GM12878 (cell line): ENCODE data around the gene NPAS3. TPM values are rescaled to one million over a fixed set of nuclear protein-coding genes. Genes with fewer than 3 reads are reported as not detected.

ENCODE experiments used
- ATAC-seq: fragments of 200-7000 bp; cut with Tn5 transposase; 3 replicates; pipeline ENCODE4 v1.9.1; 2020; ENCODE audit warnings: mild to moderate bottlenecking, moderate library complexity
- BruUV-seq: library from RNA; stranded (reverse); fragments of 400-500 nt; replicated peaks from 2 replicates; lab custom pipeline; 2021; lab: Mats Ljungman, UMichigan
- CTCF ChIA-PET: fragments of 300-600 bp; sonication (Branson Sonifier 250); formaldehyde crosslinking; extraction: SDS; loops from one replicate; lab custom pipeline; 2021; ENCODE audit warnings: inconsistent platforms; lab: Yijun Ruan, JAX
- POLR2A ChIA-PET: fragments of 350-600 bp; formaldehyde crosslinking; extraction: SDS; loops from one replicate; lab custom pipeline; 2021; ENCODE audit warnings: inconsistent platforms; lab: Charles Lee
- RAD21 ChIA-PET: fragments of 300-600 bp; sonication (Branson Sonifier 250); formaldehyde crosslinking; loops from one replicate; lab custom pipeline; 2023; ENCODE audit warnings: antibody characterized with exemption; ENCODE audit not compliant: unreplicated experiment; lab: Charles Lee
- SMC1A ChIA-PET: fragments of 300-600 bp; sonication (Branson Sonifier 250); formaldehyde crosslinking; loops from one replicate; lab custom pipeline; 2023; ENCODE audit not compliant: unreplicated experiment, uncharacterized antibody; lab: Charles Lee
- DNase-seq: peaks from one replicate; pipeline ENCODE4 v3.0.0-alpha.2; 2011; ENCODE audit warnings: low read depth, low spot score
- FAIRE-seq: peaks from 3 replicates; lab custom pipeline; 2011; peaks lifted over from hg19 to GRCh38; lab: Jason Lieb, UNC
- H2AFZ ChIP-seq: 2 replicates; pipeline ENCODE4 v1.6.0; 2011; ENCODE audit warnings: low read depth, low read length, control low read depth; ENCODE audit not compliant: control insufficient read depth
- H3K27ac ChIP-seq: 2 replicates; pipeline ENCODE4 v1.5.1; 2011; ENCODE audit warnings: control low read depth; ENCODE audit not compliant: control insufficient read depth, insufficient read depth
- H3K27me3 ChIP-seq, 2 experiments: replicated peaks in 1 of 2; 2 replicates each; pipeline versions ENCODE4 v1.6.0 to v1.6.1; 2011; ENCODE audit warnings: low read length in 1 of 2; ENCODE audit not compliant: control insufficient read depth in 2 of 2, insufficient read depth in 2 of 2
- H3K36me3 ChIP-seq, 2 experiments: 2 replicates each; pipeline ENCODE4 v1.5.1; 2011; ENCODE audit warnings: low read length in 1 of 2; ENCODE audit not compliant: control insufficient read depth in 2 of 2, insufficient read depth in 2 of 2
- H3K4me1 ChIP-seq: 2 replicates; pipeline ENCODE4 v1.6.1; 2011; ENCODE audit warnings: mild to moderate bottlenecking, low read length, moderate library complexity, mixed read lengths; ENCODE audit not compliant: control insufficient read depth, insufficient read depth
- H3K4me2 ChIP-seq: 2 replicates; pipeline ENCODE4 v1.6.0; 2011; ENCODE audit warnings: control low read depth; ENCODE audit not compliant: control insufficient read depth, insufficient read depth
- H3K4me3 ChIP-seq: fragments of 200-600 bp; sonication (generic); 2 replicates; pipeline ENCODE4 v1.5.1; 2016
- H3K79me2 ChIP-seq: 2 replicates; pipeline ENCODE4 v1.6.0; 2011; ENCODE audit warnings: low read length; ENCODE audit not compliant: control insufficient read depth, insufficient read depth
- H3K9ac ChIP-seq: 2 replicates; pipeline ENCODE4 v1.8.0; 2011; ENCODE audit warnings: low read length, control low read depth, mixed read lengths; ENCODE audit not compliant: control insufficient read depth, insufficient read depth
- H3K9me3 ChIP-seq: replicated peaks from 3 replicates; pipeline ENCODE4 v1.5.1; 2011; ENCODE audit warnings: mild to moderate bottlenecking, low read length; ENCODE audit not compliant: control insufficient read depth, insufficient read depth
- H4K20me1 ChIP-seq: 2 replicates; pipeline ENCODE4 v1.6.0; 2011; ENCODE audit not compliant: control insufficient read depth, insufficient read depth
- CHD2 ChIP-seq: IDR thresholded peaks from 2 replicates; pipeline ENCODE4 v1.6.1; 2011; ENCODE audit warnings: low read depth, low read length, improper control_type of control experiment, borderline replicate concordance
- CUX1 ChIP-seq: IDR thresholded peaks from 2 replicates; pipeline ENCODE4 v1.6.1; 2012; ENCODE audit warnings: improper control_type of control experiment, low read depth, low read length; ENCODE audit not compliant: insufficient replicate concordance
- RCOR1 ChIP-seq: conservative IDR thresholded peaks from 2 replicates; pipeline ENCODE4 v1.6.1; 2012; ENCODE audit warnings: low read depth, low read length, improper control_type of control experiment
- RUNX3 ChIP-seq: IDR thresholded peaks from 2 replicates; pipeline ENCODE4 v1.6.1; 2012; ENCODE audit warnings: low read length, inconsistent platforms
- SP1 ChIP-seq: IDR thresholded peaks from one replicate; pipeline ENCODE4 v1.6.1; 2011; ENCODE audit warnings: low read depth, low read length
- SPI1 ChIP-seq: IDR thresholded peaks from 2 replicates; pipeline ENCODE4 v1.6.1; 2011; ENCODE audit warnings: low read depth, mild to moderate bottlenecking, low read length, moderate library complexity, borderline replicate concordance; ENCODE audit not compliant: insufficient read depth
- SUZ12 ChIP-seq: fragments of 200-600 bp; sonication (generic); IDR thresholded peaks from one replicate; pipeline ENCODE4 v1.6.1; 2018; ENCODE audit warnings: antibody characterized with exemption, mild to moderate bottlenecking; ENCODE audit not compliant: unreplicated experiment
- TBL1XR1 ChIP-seq: IDR thresholded peaks from 2 replicates; pipeline ENCODE4 v1.6.1; 2012; ENCODE audit warnings: low read depth, low read length, improper control_type of control experiment
- ZNF207 ChIP-seq: fragments of 450-650 bp; IDR thresholded peaks from 2 replicates; pipeline ENCODE4 v1.6.1; 2014; ENCODE audit warnings: antibody characterized with exemption, mild to moderate bottlenecking, borderline replicate concordance
- ZNF24 ChIP-seq: fragments of 450-650 bp; IDR thresholded peaks from 2 replicates; pipeline ENCODE4 v1.6.1; 2017; ENCODE audit warnings: antibody characterized with exemption, mild to moderate bottlenecking
- ZZZ3 ChIP-seq: IDR thresholded peaks from 2 replicates; pipeline ENCODE4 v1.6.1; 2011; ENCODE audit warnings: low read depth; ENCODE audit not compliant: control insufficient read depth, insufficient read length
- WGBS: methylation state at CpG from one replicate; pipeline ENCODE4 v1.1.6; 2016; ENCODE audit warnings: low lambda C conversion rate; ENCODE audit not compliant: insufficient replicate concordance, insufficient coverage; ENCODE audit errors: missing lambda C conversion rate; 5-methylcytosine and 5-hydroxymethylcytosine counted together
- in situ Hi-C: fragments of 300-500 bp; cut with MboI; formaldehyde crosslinking; loops from 9 replicates; pipeline ENCODE4 v1.14.3; 2018; ENCODE audit warnings: mixed read lengths
- intact Hi-C: fragments of 100-400 bp; cut with micrococcal nuclease; formaldehyde crosslinking; loops from one replicate; pipeline ENCODE4 v1.14.2; 2022; ENCODE audit not compliant: unreplicated experiment
- polyA plus RNA-seq, 11 experiments: library from polyadenylated mRNA; depleted of rRNA in 4 of 11; unstranded in 6 of 11; stranded (reverse) in 5 of 11; fragments of >200 nt; fragmentation: Nextera tagmentation in 4 of 11; fragmentation: Illumina TruSeq in 1 of 11; extraction: Ambion mirVana in 4 of 11; extraction: Trizol in 1 of 11; gene quantifications; 1 replicate in 1 of 11; 2 replicates in 10 of 11; pipeline versions ENCODE4 v1.2.1 to v1.2.3, GENCODE V29; 2011 to 2016; ENCODE audit warnings: inconsistent platforms in 2 of 11, missing spikeins in 2 of 11, low read depth in 1 of 11
- total RNA-seq, 4 experiments: library from RNA; depleted of rRNA in 3 of 4; stranded (reverse); fragments of >200 nt in 3 of 4; fragmentation: Illumina TruSeq in 1 of 4; extraction: Trizol in 1 of 4; gene quantifications; 2 replicates each; pipeline versions ENCODE4 v1.2.1 to v1.2.3, GENCODE V29; 2013 to 2021
- TF ChIP-seq, protein P1 (sequence below): fragments of 150-350 bp; IDR thresholded peaks from 2 replicates; pipeline ENCODE4 v1.6.1; 2016; ENCODE audit warnings: low read depth, low read length
- TF ChIP-seq, protein P2 (sequence below): fragments of 150-350 bp; IDR thresholded peaks from 2 replicates; pipeline ENCODE4 v1.6.1; 2014; ENCODE audit warnings: mild to moderate bottlenecking, low read depth, low read length

The NPAS3 gene
- total and polyA plus RNA-seq, 10 of the 15 experiments (the other 5 are each of a cell fraction or from before 2014, with no cell fraction given): under 0.01 to 2.7 (median 0.03) TPM; not detected in 6

DNA sequence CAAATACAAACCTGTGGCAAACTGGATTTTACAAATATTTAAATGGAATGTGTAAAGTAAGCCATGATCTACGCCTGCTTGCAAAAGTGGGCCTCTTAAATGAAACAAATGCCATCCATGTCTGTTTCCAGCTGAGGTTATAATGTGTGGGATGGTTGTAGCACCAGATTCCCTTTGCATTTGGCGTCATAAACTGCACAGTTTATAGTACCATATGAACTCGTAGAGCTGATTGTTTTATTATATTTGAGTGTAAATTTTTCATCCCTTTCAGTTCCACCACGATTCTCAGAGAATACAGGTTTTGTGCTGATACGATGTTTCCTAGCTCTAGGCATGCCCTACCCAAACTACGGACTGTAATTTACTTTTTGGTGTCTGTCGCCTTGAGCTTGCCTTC is 637.3 kb downstream of the NPAS3 start:
- H3K4me3 ChIP-seq: no peak overlapping the region
- in situ Hi-C loops (no loop called here), intact Hi-C loops (no loop called here)
- no TSS peak for BruUV-seq
- ChIA-PET SMC1A (interaction anchor here (0.7 to 9.5 kb wide), 44 partner anchors 9 to 1001 kb away, joined by 3 to 103 read pairs (median 6); no protein-coding TSS in a partner anchor), POLR2A (interaction anchor here (0.6 to 6.8 kb wide), 13 partner anchors 12 to 85 kb away, joined by 3 to 48 read pairs (median 4); no protein-coding TSS in a partner anchor), RAD21 (interaction anchor here (0.6 to 18.6 kb wide), 24 partner anchors 9 to 216 kb away, joined by 3 to 279 read pairs (median 6); no protein-coding TSS in a partner anchor), CTCF (interaction anchor here (0.6 to 5.7 kb wide), 25 partner anchors 9 to 360 kb away, joined by 3 to 39 read pairs (median 3); no protein-coding TSS in a partner anchor)
- no peak overlapping the region for H3K9ac ChIP-seq
- no peaks in the 10 kb centered on the region for H3K9me3 ChIP-seq
- FAIRE-seq: no peak
- no peak for DNase-seq
- H3K79me2 ChIP-seq: no peaks in the 10 kb centered on the region
- no peak overlapping the region for H3K4me2 ChIP-seq
- H3K27ac ChIP-seq: no peak overlapping the region
- no peaks in the 10 kb centered on the region for H3K4me1 ChIP-seq
- WGBS: 29% methylated on average over 7 of the region's 7 CpGs
- no peaks in the 10 kb centered on the region for H3K36me3 ChIP-seq
- no peak overlapping the region for H2AFZ ChIP-seq
- H3K27me3 ChIP-seq: no peaks in the 10 kb centered on the region
- no peak for ATAC-seq
- H4K20me1 ChIP-seq: no peaks in the 10 kb centered on the region
- TF ChIP-seq ZNF24 (no peak), CHD2 (no peak), ZNF207 (no peak), RUNX3 (no peak), ZZZ3 (no peak), CUX1 (no peak), SPI1 (no peak), TBL1XR1 (no peak), SUZ12 (no peak), RCOR1 (no peak), SP1 (no peak)
- TF ChIP-seq, protein P1, sequence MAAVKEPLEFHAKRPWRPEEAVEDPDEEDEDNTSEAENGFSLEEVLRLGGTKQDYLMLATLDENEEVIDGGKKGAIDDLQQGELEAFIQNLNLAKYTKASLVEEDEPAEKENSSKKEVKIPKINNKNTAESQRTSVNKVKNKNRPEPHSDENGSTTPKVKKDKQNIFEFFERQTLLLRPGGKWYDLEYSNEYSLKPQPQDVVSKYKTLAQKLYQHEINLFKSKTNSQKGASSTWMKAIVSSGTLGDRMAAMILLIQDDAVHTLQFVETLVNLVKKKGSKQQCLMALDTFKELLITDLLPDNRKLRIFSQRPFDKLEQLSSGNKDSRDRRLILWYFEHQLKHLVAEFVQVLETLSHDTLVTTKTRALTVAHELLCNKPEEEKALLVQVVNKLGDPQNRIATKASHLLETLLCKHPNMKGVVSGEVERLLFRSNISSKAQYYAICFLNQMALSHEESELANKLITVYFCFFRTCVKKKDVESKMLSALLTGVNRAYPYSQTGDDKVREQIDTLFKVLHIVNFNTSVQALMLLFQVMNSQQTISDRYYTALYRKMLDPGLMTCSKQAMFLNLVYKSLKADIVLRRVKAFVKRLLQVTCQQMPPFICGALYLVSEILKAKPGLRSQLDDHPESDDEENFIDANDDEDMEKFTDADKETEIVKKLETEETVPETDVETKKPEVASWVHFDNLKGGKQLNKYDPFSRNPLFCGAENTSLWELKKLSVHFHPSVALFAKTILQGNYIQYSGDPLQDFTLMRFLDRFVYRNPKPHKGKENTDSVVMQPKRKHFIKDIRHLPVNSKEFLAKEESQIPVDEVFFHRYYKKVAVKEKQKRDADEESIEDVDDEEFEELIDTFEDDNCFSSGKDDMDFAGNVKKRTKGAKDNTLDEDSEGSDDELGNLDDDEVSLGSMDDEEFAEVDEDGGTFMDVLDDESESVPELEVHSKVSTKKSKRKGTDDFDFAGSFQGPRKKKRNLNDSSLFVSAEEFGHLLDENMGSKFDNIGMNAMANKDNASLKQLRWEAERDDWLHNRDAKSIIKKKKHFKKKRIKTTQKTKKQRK: no peak
- TF ChIP-seq, protein P2, sequence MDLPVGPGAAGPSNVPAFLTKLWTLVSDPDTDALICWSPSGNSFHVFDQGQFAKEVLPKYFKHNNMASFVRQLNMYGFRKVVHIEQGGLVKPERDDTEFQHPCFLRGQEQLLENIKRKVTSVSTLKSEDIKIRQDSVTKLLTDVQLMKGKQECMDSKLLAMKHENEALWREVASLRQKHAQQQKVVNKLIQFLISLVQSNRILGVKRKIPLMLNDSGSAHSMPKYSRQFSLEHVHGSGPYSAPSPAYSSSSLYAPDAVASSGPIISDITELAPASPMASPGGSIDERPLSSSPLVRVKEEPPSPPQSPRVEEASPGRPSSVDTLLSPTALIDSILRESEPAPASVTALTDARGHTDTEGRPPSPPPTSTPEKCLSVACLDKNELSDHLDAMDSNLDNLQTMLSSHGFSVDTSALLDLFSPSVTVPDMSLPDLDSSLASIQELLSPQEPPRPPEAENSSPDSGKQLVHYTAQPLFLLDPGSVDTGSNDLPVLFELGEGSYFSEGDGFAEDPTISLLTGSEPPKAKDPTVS: no peak
